Effector CD4-positive, alpha-beta T cell (primary cell): Measurements from ENCODE around the gene TWF2.

ENCODE experiments used
- DNase-seq: peaks from one replicate; pipeline ENCODE4 v3.0.0-alpha.2; 2020

Gene TWF2

GRCh38 chr3:52256622-52257021 is 17.7 kb upstream of the TWF2 start:
- DNase-seq, result no peak

DNA sequence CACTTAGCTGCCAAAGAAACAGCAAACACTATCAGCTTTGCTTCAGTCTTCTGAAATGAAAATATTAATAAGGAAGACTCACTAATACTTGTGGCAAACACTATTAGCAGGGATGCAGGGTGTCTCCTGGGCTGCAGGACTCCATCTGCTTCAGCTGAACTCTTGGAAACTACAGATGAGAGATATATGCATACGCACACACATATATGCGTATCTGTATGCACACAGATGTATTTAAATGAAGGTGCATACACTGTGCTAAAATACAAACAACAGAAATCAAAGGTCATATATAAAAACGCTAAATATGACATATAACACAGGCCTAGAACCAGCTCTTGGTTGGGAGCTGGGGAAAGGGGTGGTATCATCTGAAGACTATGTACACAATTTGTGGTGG is 17.2 kb upstream of the TWF2 start:
- DNase-seq, result no peak

DNA sequence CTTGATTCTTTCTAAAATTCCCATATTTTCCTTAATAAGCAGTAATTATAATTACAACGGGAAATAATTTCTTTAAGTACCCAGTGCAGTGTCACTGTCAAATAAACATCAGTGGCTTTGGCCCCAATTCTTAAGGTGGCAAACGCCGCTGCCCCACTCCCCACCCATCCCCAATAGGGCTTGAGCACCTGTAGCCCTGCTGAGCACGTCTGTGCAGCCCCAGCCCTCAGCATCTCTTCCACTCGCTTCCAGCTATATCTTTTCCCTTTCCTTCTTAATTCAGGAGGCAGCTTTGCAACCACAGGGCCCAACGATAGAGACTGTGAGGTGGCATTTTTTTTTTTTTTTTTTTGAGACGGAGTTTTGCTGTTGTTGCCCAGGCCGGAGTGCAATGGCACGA is 15.7 kb upstream of the TWF2 start:
- DNase-seq, result no peak

DNA sequence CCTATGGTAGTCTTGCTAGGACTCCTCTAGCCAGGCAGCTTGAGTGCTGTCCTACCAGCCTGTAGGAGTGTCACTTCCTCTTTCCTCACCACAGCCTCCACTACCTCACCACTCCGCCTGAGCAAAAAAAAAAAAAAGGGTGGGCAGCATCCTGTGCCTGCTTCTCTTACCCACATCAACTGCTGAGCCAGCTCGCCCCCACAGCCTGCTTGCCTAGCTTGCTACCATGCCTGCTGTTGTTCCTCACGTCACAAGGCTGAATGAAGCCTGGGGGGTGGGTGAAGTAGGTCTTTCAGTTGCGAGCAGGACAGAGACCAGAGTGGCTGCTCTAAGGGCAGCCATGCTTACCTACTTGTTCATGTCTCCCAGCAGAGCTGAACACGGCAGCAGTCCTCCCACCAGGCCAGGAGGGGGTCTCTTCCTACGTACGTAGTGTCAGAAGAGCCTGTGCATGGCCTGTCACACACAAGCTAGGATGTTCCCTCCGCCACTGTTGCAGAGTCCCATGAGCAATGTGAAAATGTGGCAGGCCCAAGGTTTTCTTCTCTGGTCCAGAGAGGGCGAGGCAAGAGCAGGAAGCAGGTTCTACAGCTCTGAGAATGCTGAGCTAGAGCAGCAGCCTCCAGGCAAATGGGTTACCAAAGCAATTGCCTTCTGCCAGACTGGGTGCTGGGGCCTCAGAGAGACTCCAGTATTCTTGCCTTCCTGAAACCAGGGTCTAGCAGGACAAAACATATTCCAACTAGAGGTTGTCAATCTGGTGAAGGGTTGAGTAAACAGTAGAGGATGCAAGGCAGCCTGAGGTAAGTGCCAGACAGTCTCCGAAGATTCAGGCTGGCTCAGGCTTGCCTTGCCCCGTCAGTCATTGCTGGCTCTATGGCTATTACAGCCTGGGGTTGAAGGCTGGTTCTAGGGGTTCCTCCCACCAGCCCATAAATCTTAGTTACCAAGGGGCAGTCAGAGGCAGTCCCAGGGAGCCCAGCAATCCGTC is 14.7 kb upstream of the TWF2 start:
- DNase-seq, result peak; percentile 80

GRCh38 chr3:52250122-52250521 is 11.2 kb upstream of the TWF2 start:
- DNase-seq, result no peak

DNA sequence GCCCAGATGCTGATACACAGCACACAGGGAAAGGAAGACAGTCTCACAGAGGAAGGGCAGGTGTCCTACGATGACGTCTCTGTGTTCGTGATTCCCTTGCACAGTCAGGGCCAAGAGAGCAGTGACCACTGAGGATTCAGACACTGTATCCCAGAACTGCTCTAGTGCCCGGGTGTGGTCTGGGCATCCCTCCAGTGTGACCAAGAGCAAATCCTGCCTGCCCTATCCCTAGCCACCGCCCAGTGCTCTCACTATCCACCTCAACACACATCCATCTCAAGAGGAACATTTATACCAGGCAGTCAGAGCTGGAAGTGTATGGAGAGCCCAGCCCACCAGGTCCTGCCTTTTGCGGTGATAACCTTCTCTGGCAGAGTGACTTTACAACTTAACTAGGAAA is 10.7 kb upstream of the TWF2 start:
- no peak for DNase-seq

GRCh38 chr3:52248816-52249547 is 10.0 kb upstream of the TWF2 start:
- no peak for DNase-seq

- DNase-seq, result no peak
These were observed 9.2 kb upstream of the TWF2 start for GRCh38 chr3:52248165-52248541.

GRCh38 chr3:52247409-52248164 is 8.6 kb upstream of the TWF2 start:
- no peak for DNase-seq

DNA sequence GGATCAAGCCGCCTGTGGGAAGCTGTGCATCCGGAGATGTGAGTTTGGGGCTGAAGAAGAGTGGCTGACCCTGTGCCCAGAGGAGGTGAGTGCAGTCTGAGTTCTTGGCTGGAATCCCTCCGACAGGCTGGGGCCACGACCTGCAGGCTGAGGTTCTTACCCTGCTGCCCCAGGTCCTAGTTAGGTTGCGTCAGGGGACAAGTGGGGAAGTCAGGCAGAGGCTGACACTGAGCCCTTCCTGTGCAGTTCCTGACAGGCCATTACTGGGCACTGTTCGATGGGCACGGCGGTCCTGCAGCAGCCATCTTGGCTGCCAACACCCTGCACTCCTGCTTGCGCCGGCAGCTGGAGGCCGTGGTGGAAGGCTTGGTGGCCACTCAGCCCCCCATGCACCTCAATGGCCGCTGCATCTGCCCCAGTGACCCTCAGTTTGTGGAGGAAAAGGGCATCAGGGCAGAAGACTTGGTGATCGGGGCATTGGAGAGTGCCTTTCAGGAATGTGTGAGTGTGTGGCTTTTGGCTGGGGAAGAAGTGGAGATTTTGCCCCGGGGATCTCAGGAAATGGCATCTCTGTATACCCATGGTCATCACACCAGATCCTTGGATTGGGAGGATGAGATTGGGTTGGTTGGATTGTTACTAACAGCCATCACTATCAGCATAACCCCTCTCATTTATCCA is 7.9 kb upstream of the TWF2 start:
- DNase-seq, result no peak

GRCh38 chr3:52246264-52246620 is 7.3 kb upstream of the TWF2 start:
- no peak for DNase-seq

GRCh38 chr3:52245322-52246263 is 6.6 kb upstream of the TWF2 start, which contains the start of gene PPM1M:
Gene PPM1M, plus strand, starts transcription at chr3:52245759. Its CDS starts 66 bp downstream, at chr3:52245825.
- DNase-seq, result peak; percentile 53

- DNase-seq, result no peak
These were observed 5.1 kb upstream of the TWF2 start for GRCh38 chr3:52243791-52244628.

DNA sequence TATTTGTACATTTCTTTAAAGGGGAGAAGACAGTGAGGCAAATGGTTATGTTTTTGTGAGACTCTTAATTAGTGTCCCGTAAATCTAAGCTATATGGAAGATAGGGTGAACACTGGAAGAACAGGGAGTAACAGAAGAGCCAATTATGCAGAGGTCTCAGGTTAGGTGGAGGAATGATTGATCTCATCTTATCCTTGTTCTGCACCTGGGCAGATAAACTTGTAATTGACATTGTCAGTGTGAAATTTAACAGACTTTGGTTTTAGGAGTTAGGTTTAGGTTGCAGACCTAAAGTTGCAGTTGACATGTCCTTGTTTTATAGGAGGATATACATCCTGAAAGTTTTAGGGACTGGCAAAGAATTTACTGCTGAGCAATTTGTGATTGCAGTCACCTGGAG is 3.1 kb upstream of the TWF2 start:
- DNase-seq, result no peak

DNA sequence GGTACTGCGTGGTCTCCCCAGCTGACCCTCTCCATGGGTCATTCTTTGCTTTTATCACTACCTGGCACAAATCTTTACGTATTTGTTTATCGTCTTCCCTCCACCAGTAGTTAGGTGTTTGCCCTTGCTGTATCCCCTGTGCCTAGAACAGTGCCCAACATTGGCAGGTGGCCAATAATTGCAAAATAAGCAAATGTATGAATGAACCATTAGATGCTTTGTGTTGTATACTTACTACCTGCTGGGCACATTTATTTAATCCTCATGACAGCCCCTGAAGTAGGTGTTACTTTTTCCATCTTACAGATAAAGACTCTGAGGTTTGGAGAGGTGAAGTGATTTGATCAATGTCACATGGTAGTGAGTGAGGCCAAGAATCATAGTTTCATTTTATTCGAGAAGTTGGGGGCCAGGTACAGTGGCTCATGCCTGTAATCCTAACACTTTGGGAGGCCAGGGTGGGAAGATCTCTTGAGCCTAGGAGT is 2.0 kb upstream of the TWF2 start:
- no peak for DNase-seq

GRCh38 chr3:52240059-52240885 is 1.3 kb upstream of the TWF2 start:
- no peak for DNase-seq

- no peak for DNase-seq
These were observed 681 bp downstream of the TWF2 start for GRCh38 chr3:52238193-52238760.

DNA sequence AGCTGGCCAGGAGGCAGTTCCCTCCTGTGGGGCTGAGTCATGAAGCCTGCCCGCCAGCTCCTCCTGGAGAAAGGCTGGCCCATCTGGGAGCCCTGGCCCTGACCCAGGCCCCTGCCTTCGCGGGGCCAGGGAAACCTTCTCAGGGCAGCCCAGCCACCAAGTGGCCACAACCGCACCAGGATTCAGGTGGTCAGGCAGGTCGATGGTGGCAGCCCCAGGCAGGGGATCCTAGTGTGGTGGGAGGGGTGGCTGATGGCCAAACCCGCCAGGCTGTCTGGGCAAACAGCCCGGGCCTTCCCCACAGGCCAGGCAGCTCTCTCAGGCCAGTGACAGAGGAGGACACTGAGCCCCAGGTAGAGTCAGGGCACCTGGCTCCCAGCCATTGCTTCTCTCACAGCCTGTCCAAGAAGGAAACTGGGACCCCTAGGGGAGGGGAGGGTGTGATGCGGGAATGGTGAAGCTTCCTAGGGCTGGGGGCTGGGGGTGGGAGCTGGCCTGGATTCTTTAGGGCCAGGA is 1.2 kb downstream of the TWF2 start:
- DNase-seq, result no peak
